ENCODE results near the gene KLRG1. TPM values are rescaled to one million over a fixed set of nuclear protein-coding genes. Genes with fewer than 3 reads are reported as not detected.

Gene KLRG1
- total RNA-seq, 1 donor from 2014 or later: 0.17 TPM

GRCh38 chr12:9050521-9051157 is 61.3 kb downstream of the KLRG1 start:
- DNase-seq (ENCODE audit: low spot score): no peak
- H3K4me1 Mint-ChIP-seq (ENCODE audit: low read depth): no peaks in the 10 kb centered on the region
- no peak overlapping the region for H3K27ac Mint-ChIP-seq (ENCODE audit: unreplicated experiment)
- no peaks in the 10 kb centered on the region for H3K36me3 Mint-ChIP-seq (ENCODE audit: low read depth)
- H3K4me3 Mint-ChIP-seq (ENCODE audit: unreplicated experiment): no peak overlapping the region
- H3K27me3 Mint-ChIP-seq (ENCODE audit: low read depth): peaks cover 22% of the 10 kb centered on the region
- TF ChIP-seq CTCF (IDR thresholded peaks at IDR 0.05): no peak
- no peaks in the 10 kb centered on the region for H3K9me3 Mint-ChIP-seq (ENCODE audit: low read depth)

DNA sequence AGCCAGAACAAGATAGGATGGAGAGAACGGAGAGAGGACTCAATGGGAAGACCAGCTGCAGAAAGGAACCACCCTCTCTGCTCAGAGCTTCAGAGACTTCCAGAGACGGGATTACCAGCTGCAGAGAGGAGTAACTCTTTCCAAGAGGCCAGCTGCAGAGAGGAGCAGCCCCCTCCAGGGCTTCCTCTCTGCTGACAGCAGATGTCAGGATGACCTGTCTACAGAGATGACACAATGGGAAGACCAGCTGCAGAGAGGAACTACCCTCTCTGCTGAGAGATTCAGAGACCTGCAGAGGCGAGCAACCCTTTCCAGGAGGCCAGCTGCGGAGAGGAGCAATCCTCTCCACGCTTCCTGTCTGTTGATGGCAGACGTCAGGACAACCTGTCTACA is 61.8 kb downstream of the KLRG1 start:
- no peak for DNase-seq (ENCODE audit: low spot score)
- no peak overlapping the region for H3K4me3 Mint-ChIP-seq (ENCODE audit: unreplicated experiment)
- H3K27ac Mint-ChIP-seq (ENCODE audit: unreplicated experiment): no peak overlapping the region
- TF ChIP-seq CTCF (IDR thresholded peaks at IDR 0.05): no peak
- H3K9me3 Mint-ChIP-seq (ENCODE audit: low read depth): no peaks in the 10 kb centered on the region
- H3K36me3 Mint-ChIP-seq (ENCODE audit: low read depth): no peaks in the 10 kb centered on the region
- no peaks in the 10 kb centered on the region for H3K4me1 Mint-ChIP-seq (ENCODE audit: low read depth)
- H3K27me3 Mint-ChIP-seq (ENCODE audit: low read depth): peaks cover 17% of the 10 kb centered on the region

GRCh38 chr12:9052610-9053009 is 63.3 kb downstream of the KLRG1 start:
- no peak for TF ChIP-seq CTCF (IDR thresholded peaks at IDR 0.05)
- Mint-ChIP-seq H3K4me1 (ENCODE audit: low read depth) (no peaks in the 10 kb centered on the region), H3K27ac (ENCODE audit: unreplicated experiment) (no peak overlapping the region), H3K27me3 (ENCODE audit: low read depth) (peaks cover 14% of the 10 kb centered on the region), H3K4me3 (ENCODE audit: unreplicated experiment) (no peak overlapping the region), H3K36me3 (ENCODE audit: low read depth) (no peaks in the 10 kb centered on the region), H3K9me3 (ENCODE audit: low read depth) (no peaks in the 10 kb centered on the region)
- DNase-seq (ENCODE audit: low spot score): no peak

Other genes with a start within 250 kb of the KLRG1 start
- gene A2ML1, start 166.9 kb upstream of the KLRG1 start, total RNA-seq: not detected in 3 replicates
- gene PHC1, start 75.0 kb upstream of the KLRG1 start, total RNA-seq: 33.0 to 36.7 TPM (median 35.8 TPM) in 3 replicates
- 90.1 to 103 TPM (median 96.1 TPM) in 3 replicates for gene M6PR, start 39.9 kb upstream of the KLRG1 start, total RNA-seq
- 8.5 to 40.8 TPM (median 33.9 TPM) in 3 replicates for gene A2M, start 126.4 kb downstream of the KLRG1 start, total RNA-seq
- gene PZP, start 218.8 kb downstream of the KLRG1 start, total RNA-seq: not detected in 3 replicates

All from chondrocyte (in vitro differentiated cells).